PFSK-1 (cell line): ENCODE results near the gene HAGH.

Experiments used
- POLR2AphosphoS5 ChIP-seq: IDR thresholded peaks from 2 replicates; pipeline ENCODE4 v1.6.1; 2012; ENCODE audit warnings: low read depth, mild to moderate bottlenecking, control low read depth, low read length, moderate library complexity
- REST ChIP-seq, 2 experiments: IDR thresholded peaks; 2 replicates each; pipeline versions ENCODE4 v1.6.1 to v1.8.0; 2011 to 2012; ENCODE audit warnings: low read depth in 2 of 2, low read length in 2 of 2, control low read depth in 1 of 2, inconsistent platforms in 1 of 2, mild to moderate bottlenecking in 1 of 2, moderate library complexity in 1 of 2; ENCODE audit not compliant: insufficient read depth in 1 of 2
- TAF1 ChIP-seq: IDR thresholded peaks from 2 replicates; pipeline ENCODE4 v1.6.1; 2012; ENCODE audit warnings: low read length, control low read depth, borderline replicate concordance; ENCODE audit not compliant: insufficient read depth

GRCh38 chr16:1775006-1775845 lies 51.4 kb downstream of the HAGH start:
- TF ChIP-seq TAF1 (no peak), POLR2AphosphoS5 (no peak), REST (IDR thresholded peaks at IDR 0.05; ENCODE audit: insufficient read depth in 1 of 2, low read depth in 2 of 2, low read length in 2 of 2) (no peak)
